VCaP (cell line): Measurements from ENCODE around the gene FYB2.
A peak's percentile ranks its signal among the peaks of the same experiment; 100 is the strongest.
"Not testable (repeated sequence)": the region's sequence is repeated elsewhere in the genome, so short reads cannot be mapped to it uniquely, and the experiment has no call there.

Experiments
- H3K27ac ChIP-seq: fragments of 450-650 bp; 2 replicates; pipeline ENCODE4 v1.5.1; 2017
- TF ChIP-seq, protein P1 (sequence below): fragments of 450-650 bp; conservative IDR thresholded peaks from 2 replicates; pipeline ENCODE4 v1.5.1; 2017; ENCODE audit warnings: mild to moderate bottlenecking, moderate library complexity

FYB2 gene

DNA sequence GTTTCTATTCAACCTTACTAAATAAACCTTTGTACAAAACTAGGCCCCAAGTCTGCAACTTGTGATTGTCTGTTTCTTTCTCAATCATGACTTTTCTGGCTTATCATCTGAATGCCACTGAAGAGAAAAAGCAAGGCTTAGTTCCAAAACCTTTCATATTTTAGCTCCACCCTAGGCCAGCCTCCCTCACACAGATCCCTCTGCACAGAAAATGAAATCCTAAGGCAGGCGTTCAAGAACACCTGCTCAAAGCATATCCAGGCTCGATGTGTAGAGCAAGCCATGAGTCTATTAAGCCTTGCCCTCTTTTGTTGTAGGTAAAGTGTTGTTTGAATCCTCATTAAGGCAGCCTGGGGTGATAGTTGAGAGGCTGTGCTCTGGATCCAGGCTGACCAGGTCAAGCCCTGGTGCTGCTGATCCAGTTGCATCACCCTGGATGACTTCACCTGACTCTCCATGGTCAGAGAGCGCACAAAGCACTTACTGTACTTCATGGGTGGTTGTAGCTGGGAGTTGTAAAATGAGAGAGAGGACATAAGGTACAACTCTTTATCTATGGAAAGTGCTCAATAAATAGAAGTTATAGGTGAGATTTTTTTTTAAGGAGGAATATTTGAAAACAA, 39.0 kb downstream of the FYB2 start:
- no peak overlapping the region for H3K27ac ChIP-seq
- TF ChIP-seq, protein P1, sequence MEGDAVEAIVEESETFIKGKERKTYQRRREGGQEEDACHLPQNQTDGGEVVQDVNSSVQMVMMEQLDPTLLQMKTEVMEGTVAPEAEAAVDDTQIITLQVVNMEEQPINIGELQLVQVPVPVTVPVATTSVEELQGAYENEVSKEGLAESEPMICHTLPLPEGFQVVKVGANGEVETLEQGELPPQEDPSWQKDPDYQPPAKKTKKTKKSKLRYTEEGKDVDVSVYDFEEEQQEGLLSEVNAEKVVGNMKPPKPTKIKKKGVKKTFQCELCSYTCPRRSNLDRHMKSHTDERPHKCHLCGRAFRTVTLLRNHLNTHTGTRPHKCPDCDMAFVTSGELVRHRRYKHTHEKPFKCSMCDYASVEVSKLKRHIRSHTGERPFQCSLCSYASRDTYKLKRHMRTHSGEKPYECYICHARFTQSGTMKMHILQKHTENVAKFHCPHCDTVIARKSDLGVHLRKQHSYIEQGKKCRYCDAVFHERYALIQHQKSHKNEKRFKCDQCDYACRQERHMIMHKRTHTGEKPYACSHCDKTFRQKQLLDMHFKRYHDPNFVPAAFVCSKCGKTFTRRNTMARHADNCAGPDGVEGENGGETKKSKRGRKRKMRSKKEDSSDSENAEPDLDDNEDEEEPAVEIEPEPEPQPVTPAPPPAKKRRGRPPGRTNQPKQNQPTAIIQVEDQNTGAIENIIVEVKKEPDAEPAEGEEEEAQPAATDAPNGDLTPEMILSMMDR: no peak

DNA sequence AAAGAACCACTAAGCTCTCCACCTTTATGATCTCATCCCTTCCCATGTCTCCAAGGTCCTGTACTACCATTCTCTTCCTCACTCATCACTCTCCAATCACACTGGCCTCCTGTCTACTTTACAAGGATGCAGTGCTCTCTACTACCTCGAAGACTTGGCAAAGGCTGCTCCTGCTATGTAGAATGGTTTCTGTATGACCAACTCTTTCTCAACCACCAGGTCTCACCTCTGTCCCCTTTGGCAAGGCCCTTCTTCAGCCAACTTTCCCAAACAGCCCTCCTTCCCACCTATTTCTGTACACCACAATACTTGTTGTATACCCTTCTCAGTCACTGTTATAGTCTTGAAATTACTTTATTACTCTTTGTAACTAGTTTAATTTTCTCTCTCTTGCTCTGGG, 41.2 kb downstream of the FYB2 start:
- TF ChIP-seq, protein P1: no peak
- H3K27ac ChIP-seq: no peak overlapping the region

DNA sequence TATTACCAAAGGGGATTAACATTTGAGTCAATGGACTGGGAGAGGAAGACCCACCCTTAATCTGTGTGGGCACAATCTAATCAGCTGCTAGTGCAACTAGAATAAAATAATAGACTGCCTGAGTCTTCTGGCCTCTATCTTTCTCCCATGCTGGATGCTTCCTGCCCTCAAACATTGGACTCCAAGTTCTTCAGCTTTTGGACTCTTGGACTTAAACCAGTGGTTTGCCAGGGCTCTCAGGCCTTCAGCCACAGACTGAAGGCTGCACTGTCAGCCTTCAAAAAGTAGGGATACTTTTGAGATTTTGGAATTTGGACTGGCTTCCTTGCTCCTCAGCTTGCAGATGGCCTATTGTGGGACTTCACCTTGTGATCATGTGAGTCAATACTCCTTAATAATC, 44.5 kb downstream of the FYB2 start:
- not testable (repeated sequence) for H3K27ac ChIP-seq

DNA sequence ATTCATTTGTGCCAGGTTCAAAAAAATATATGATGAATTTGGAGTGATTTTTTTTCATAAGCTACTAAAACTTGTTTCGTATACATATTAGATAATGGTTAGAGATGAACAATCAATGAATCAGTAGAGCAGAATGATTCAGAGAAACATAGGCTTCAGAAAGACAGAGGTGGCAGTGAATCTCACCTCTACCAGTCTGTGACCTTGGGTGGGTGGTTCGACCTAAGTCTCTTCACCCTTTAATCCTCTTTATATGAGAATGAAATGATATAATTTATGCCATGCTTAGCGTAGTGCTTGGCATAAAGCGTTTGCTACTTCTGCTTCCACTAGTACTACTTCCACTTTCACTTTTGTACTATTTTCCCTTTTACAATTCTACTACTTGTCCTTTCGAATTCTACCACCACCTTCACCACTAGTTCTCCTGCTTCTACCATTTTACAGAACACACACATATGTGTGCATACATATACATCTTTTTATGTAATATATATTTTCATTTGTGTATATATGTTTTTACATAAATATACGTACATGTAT, 45.1 kb downstream of the FYB2 start:
- TF ChIP-seq, protein P1: no peak
- H3K27ac ChIP-seq: no peak overlapping the region

DNA sequence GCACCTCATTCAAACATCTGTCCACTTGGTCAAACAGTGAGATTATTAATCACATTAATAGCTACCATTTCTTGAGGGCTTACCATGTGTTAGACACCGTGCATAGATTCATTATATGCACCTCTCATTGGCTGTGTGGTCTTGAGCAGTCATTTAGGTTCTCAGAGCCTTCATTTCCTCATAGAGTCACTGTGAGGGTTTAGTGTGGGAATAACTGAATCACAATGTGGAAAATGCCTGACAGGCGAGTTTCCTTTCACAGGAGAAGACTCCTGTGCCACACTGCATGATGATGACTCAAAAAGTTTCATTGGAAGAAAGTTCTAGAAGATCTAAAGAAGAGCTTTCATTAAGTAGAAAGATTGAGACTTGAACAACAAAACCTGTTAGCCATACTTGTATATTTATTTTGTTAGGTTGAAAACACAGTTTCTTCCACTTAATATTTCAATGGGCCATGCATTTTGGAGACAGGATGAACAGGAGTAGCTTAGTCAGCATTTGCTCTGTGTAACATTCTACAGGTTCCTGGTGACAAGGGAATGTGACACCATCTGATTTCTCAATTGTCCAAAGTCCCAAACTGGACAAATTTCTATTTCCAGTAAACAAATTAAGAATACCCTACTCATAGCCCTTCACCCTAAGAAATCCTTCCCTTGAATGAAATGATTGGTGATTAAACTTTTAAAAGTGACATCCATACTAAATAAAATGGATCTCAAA, 45.7 kb downstream of the FYB2 start:
- no peak overlapping the region for H3K27ac ChIP-seq
- TF ChIP-seq, protein P1: no peak

DNA sequence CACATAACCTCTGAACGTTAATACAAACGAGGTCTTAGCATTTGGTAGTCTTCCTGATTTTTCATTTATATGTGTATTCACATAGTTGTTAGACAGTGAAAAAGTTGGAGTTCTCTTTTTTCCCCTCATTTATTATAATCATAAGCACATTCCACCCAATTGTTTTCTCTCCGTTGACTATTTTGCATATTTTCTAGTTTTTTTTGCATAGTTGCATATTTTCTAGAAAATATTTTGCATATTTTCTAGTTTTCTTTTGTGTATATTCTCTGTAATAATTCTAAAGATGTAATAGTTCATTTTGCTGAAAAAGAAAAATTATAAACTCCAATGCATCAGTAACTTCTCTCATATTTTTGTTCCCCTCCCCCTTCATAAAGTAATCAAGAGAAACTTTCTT, 47.5 kb downstream of the FYB2 start:
- TF ChIP-seq, protein P1: no peak

DNA sequence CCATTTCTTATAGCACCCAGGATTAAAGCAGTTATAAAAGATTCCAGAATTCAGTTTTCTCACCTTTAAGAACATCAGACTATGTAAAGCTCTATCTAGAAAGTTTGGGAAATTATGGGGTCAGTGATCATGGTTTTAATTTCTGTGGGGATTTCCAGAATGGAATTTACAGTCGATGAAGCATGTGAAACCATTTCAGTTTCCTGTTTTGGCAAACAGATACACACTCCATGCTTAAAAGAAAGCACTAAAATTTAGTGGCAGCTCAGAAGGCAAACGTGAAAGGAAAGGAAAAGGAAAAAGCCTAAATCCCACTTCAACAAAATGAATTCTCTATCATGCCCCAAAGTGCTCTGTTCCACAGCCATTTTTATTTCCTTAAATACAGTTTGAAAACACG, 60.4 kb downstream of the FYB2 start:
- TF ChIP-seq, protein P1: no peak
- peak overlapping the region; percentile 8; the same call in 1 of the 2 replicates for H3K27ac ChIP-seq

More for the DNA sequence above, 47.5 kb downstream of the FYB2 start:
- no peak overlapping the region for H3K27ac ChIP-seq

DNA sequence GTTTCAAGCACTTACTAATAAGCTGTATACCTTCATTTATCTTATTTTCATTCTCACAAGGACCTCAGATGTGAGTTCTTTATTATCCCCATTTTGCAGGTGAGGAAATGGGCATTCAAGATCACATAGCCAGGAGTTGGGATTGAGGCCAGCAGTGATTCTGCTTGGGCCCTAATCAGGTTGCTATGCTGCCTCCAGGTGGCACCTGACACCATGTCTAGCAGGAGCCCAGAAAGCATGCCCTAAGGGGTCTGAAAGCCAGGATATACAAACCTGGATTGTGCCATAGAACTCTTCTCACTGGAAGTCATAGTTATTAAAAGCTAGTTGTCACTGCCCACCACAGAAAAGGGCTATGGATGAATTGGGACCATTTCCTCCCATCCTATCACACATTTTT, 61.1 kb downstream of the FYB2 start:
- H3K27ac ChIP-seq: peak overlapping the region; percentile 8; the same call in 1 of the 2 replicates
- TF ChIP-seq, protein P1: peak; percentile 66
